Activated T-cell treated with anti-CD3 and anti-CD28 coated beads, Interleukin-2, amount 50 U/mL, for 72 hours (primary cell): ENCODE measurements around the gene ANKH. TPM values are rescaled to one million over a fixed set of nuclear protein-coding genes. Genes with fewer than 3 reads are reported as not detected.

Experiments
- ATAC-seq, 2 donors: fragments of 150-1000 bp; cut with Tn5 transposase; replicated peaks in 1 of 2; 2 replicates each; pipeline ENCODE4 v1.10.0; 2021; ENCODE audit warnings: moderate library complexity in 2 of 2, mild to moderate bottlenecking in 1 of 2
- DNase-seq, 2 donors: peaks; one replicate each; pipeline ENCODE4 v3.0.0; 2021 to 2022; ENCODE audit warnings: mixed read lengths in 1 of 2
- H3K27ac Mint-ChIP-seq: one replicate; pipeline ENCODE4 v1.8.0; 2022; ENCODE audit warnings: mild to moderate bottlenecking, moderate library complexity, mixed read lengths
- H3K27me3 Mint-ChIP-seq: one replicate; pipeline ENCODE4 v1.8.0; 2022; ENCODE audit warnings: low read depth, mixed read lengths
- H3K36me3 Mint-ChIP-seq, 2 donors: one replicate each; pipeline ENCODE4 v1.8.0; 2022; ENCODE audit warnings: mixed read lengths in 2 of 2, mild to moderate bottlenecking in 1 of 2; ENCODE audit not compliant: insufficient read depth in 2 of 2
- H3K4me1 Mint-ChIP-seq: one replicate; pipeline ENCODE4 v1.8.0; 2022; ENCODE audit warnings: low read depth, mixed read lengths
- H3K4me3 Mint-ChIP-seq, 2 donors: one replicate each; pipeline ENCODE4 v1.8.0; 2022; ENCODE audit warnings: mild to moderate bottlenecking in 2 of 2, mixed read lengths in 2 of 2, moderate library complexity in 2 of 2
- H3K9me3 Mint-ChIP-seq, 2 donors: one replicate each; pipeline ENCODE4 v1.8.0; 2022; ENCODE audit warnings: mixed read lengths in 2 of 2
- total RNA-seq, 2 donors: library from RNA; stranded (reverse); gene quantifications; one replicate each; pipeline ENCODE4 v1.2.3, GENCODE V29; 2022

Gene ANKH
- total RNA-seq, 2 donors from 2014 or later: 86.3 to 103 TPM

DNA sequence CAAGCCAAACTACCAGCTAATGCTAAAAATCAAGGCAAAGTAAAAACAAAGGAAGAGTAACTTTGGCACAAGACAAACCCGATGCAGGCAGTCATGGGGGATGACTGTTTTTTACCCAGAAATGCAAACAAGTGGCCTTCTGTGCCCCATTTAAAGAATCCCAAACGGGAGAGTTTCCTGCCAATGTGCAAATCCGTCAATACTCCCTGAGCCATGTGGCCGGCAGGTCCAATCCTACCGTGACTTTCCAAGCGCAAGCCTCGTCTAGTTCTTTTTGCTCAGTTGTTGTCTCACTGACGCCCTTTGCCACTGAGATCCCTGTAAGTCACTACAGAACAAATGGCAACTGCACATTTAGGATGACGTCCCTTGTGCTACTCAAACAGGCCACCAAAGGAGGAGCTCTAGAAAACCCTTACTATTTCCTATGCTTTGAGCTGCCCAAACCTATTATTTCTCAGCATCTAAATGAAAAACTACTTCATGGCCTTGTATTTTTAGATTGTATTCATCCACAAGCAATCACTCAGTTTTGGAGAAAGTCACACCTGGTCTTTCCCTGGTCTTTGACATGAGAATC lies 163.7 kb downstream of the ANKH start:
- peaks cover 71% of the 10 kb centered on the region for H3K4me1 Mint-ChIP-seq
- H3K9me3 Mint-ChIP-seq: no peaks in the 10 kb centered on the region
- peak overlapping the region in 1 of 2 donors; percentile 8 for H3K4me3 Mint-ChIP-seq
- no peak for DNase-seq
- H3K27ac Mint-ChIP-seq: peak overlapping the region; percentile 88
- H3K27me3 Mint-ChIP-seq: no peaks in the 10 kb centered on the region
- peaks cover 18 to 56% of the 10 kb centered on the region in 2 donors for H3K36me3 Mint-ChIP-seq
- no peak for ATAC-seq

GRCh38 chr5:14706615-14707021 lies 165.0 kb downstream of the ANKH start:
- Mint-ChIP-seq H3K27ac (peak overlapping the region; percentile 99), H3K4me1 (peaks cover 75% of the 10 kb centered on the region), H3K9me3 (no peaks in the 10 kb centered on the region), H3K36me3 (peaks cover 14 to 51% of the 10 kb centered on the region in 2 donors), H3K27me3 (no peaks in the 10 kb centered on the region), H3K4me3 (peak overlapping the region; percentile 83 to 93)
- DNase-seq (peak; percentile 36 to 54), ATAC-seq (peak; percentile 94 to 96)

GRCh38 chr5:14705556-14705955 lies 166.0 kb downstream of the ANKH start:
- ATAC-seq: no peak
- peaks cover 12 to 51% of the 10 kb centered on the region in 2 donors for H3K36me3 Mint-ChIP-seq
- no peaks in the 10 kb centered on the region for H3K27me3 Mint-ChIP-seq
- H3K27ac Mint-ChIP-seq: peak overlapping the region; percentile 99
- no peak for DNase-seq
- peaks cover 82% of the 10 kb centered on the region for H3K4me1 Mint-ChIP-seq
- peak overlapping the region in 1 of 2 donors; percentile 93 for H3K4me3 Mint-ChIP-seq
- no peaks in the 10 kb centered on the region for H3K9me3 Mint-ChIP-seq

DNA sequence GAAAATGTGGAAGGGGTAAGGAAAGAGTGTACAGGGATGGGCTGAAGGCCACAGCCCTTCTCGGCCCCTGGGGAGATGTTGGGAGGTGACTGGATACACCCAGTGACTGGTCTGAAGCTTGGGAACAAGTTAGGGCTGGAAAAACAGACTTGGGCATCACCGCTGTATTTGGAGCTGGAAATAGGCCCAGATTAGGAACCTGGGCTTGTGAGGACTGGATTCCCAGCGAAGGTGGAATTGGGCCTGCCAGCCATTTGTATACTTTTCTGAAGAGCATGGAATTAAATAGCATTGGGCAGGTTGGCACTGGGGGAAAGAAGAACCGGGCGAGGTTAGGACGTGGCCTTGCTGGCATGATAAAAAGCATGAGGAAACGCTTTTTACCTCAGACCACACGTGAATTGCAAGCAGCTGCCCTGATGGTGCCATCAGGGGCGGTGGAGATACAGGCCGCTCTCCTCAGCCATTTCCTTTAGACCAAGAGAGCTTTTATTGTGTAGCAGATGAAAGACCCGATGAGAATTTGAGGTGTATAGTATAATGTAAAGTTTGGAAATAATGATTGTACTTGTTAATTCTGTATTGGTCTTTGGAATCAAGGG lies 169.2 kb downstream of the ANKH start:
- no peaks in the 10 kb centered on the region for H3K27me3 Mint-ChIP-seq
- peaks cover 87% of the 10 kb centered on the region for H3K4me1 Mint-ChIP-seq
- DNase-seq (no peak), ATAC-seq (no peak)
- no peak overlapping the region for H3K4me3 Mint-ChIP-seq
- H3K36me3 Mint-ChIP-seq: peaks cover 14 to 44% of the 10 kb centered on the region in 2 donors
- peak overlapping the region; percentile 48 for H3K27ac Mint-ChIP-seq
- no peaks in the 10 kb centered on the region for H3K9me3 Mint-ChIP-seq

DNA sequence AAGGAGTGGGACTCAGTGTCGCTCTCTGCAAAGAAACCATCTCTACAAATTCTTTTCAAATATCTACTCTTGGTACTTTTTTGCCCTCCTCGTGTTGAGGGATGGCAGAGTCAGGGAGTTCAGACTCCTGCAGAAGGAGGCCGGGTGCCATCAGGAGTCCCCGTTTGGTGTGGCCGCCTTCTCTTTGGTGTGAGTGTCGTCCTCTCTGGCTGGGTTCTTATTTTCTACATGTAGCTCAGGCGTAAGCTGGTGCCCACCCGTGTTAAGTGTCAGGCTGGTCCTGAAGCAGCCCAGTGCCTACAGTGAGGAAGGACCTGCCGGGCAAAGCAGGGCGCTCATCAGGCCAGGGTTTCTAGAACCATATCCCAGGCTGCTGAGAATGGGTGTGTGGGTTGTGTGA lies 170.0 kb downstream of the ANKH start:
- Mint-ChIP-seq H3K27ac (peak overlapping the region; percentile 61), H3K4me3 (peak overlapping the region in 1 of 2 donors; percentile 20), H3K27me3 (no peaks in the 10 kb centered on the region), H3K36me3 (peaks cover 13 to 40% of the 10 kb centered on the region in 2 donors), H3K4me1 (peaks cover 81% of the 10 kb centered on the region), H3K9me3 (no peaks in the 10 kb centered on the region)
- ATAC-seq (no peak), DNase-seq (no peak)

DNA sequence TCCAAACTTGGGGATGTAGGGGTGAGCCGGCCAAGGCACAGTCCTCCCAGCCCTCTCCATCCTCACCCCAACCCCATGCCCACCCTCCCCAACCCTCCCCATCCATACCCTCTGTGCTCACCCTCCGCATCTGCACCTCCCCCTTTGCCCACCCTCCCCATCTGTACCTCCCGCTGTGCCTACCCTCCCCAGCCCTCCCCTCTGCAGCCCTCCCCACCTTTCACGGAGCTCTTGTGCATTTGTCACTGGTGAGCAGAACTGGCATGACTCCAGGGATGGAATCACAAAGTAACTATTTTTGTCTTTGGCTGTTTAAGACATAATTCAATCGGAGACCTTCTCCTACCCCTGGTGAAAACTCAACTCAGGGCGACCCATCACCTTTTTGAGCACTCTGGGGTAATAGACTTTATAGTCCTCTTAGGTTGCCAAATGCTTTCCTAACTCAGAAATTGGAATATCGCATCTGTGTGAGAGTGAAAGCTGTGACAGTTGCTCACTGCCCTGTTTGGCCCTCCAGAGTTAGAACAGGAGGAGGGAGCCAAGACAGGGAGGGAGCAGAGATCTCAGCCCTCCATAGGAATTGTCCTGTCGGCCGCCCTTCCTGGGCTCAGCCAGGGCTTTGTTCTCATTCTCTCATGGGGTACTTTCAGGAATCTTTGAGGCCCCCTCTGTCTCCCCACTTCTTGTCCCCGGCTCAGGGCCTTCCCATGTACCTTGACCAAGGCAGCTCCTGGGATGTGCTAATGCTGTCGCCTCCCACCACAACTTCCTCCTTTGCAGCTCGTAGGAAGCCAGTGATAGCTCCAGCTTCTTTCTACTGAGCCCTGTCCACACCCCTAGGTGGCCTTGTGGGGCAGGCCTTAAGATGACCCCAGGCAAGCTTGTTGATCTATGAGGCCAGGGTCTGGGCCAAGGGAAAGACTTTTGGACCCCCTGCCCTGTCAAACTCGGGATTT lies 170.8 kb downstream of the ANKH start:
- H3K27ac Mint-ChIP-seq: no peak overlapping the region
- H3K4me3 Mint-ChIP-seq: no peak overlapping the region
- peaks cover 14 to 45% of the 10 kb centered on the region in 2 donors for H3K36me3 Mint-ChIP-seq
- DNase-seq (no peak), ATAC-seq (no peak)
- no peaks in the 10 kb centered on the region for H3K9me3 Mint-ChIP-seq
- H3K4me1 Mint-ChIP-seq: peaks cover 81% of the 10 kb centered on the region
- H3K27me3 Mint-ChIP-seq: no peaks in the 10 kb centered on the region

DNA sequence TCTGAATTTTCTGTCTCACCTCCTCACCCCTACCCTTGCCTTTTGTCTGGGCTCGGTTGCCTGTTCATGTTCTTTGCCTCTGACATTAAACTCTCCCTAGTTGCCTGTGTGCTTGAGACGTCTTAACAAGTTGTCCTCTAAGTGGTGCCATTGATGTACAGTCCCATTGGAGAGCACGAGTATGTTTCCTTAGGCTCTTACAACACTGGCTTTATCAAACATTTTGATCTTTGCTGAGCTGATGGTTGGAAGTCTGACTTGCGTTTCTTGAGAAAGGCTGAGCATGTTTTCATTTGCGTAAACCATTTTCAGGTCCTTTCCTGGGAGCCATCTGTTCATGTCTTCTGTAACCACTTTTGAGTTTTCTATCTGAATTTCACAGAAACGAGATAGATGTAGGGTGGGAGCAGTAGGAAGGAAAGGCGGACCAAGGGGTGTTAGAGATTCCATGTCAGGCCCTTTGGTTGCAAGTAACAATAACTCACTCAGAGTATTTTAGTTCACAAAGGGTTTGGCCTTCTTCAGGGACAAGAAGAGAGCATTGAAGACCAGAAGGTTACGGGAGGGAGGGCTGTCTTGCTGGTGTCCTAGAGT lies 171.7 kb downstream of the ANKH start:
- Mint-ChIP-seq H3K27ac (peak overlapping the region; percentile 1), H3K36me3 (peaks cover 14 to 41% of the 10 kb centered on the region in 2 donors), H3K4me3 (no peak overlapping the region), H3K27me3 (no peaks in the 10 kb centered on the region), H3K9me3 (no peaks in the 10 kb centered on the region), H3K4me1 (peaks cover 73% of the 10 kb centered on the region)
- no peak for DNase-seq
- no peak for ATAC-seq

DNA sequence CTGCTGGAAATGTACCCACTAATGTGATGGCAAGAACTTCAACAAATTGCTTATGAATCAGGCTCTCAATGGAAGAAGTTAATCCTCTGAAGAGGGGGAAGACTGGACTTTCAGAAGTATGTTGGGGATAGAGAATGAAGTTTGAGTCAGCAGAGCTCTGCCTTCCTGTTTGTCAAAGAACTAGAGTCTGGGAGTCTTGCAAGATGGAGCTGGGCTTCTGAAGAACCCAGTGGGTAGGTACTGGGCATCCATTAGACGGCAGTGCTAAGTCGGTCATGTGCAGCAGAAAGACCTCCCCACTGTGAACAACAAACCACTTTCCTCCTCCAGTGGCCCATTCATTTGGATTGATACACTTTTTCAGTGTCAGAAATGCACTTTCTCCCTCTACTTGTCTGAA lies 172.4 kb downstream of the ANKH start:
- Mint-ChIP-seq H3K36me3 (peaks cover 14 to 39% of the 10 kb centered on the region in 2 donors), H3K4me3 (no peak overlapping the region), H3K9me3 (no peaks in the 10 kb centered on the region), H3K4me1 (peaks cover 65% of the 10 kb centered on the region), H3K27me3 (no peaks in the 10 kb centered on the region), H3K27ac (no peak overlapping the region)
- DNase-seq (no peak), ATAC-seq (peak in 1 of 2 donors; percentile 31)

- ATAC-seq (peak in 1 of 2 donors; percentile 14), DNase-seq (no peak)
- Mint-ChIP-seq H3K36me3 (peaks cover 13 to 38% of the 10 kb centered on the region in 2 donors), H3K4me1 (peaks cover 59% of the 10 kb centered on the region), H3K27ac (peak overlapping the region; percentile 37), H3K4me3 (no peak overlapping the region), H3K9me3 (no peaks in the 10 kb centered on the region), H3K27me3 (no peaks in the 10 kb centered on the region)
Observed at GRCh38 chr5:14698495-14698894, 173.1 kb downstream of the ANKH start.

GRCh38 chr5:14696851-14697250 lies 174.7 kb downstream of the ANKH start:
- Mint-ChIP-seq H3K9me3 (no peaks in the 10 kb centered on the region), H3K4me3 (no peak overlapping the region), H3K36me3 (peaks cover 16 to 45% of the 10 kb centered on the region in 2 donors), H3K27me3 (no peaks in the 10 kb centered on the region), H3K4me1 (peaks cover 42% of the 10 kb centered on the region), H3K27ac (peak overlapping the region; percentile 45)
- DNase-seq: no peak
- no peak for ATAC-seq

- no peak for ATAC-seq
- Mint-ChIP-seq H3K9me3 (no peaks in the 10 kb centered on the region), H3K27me3 (no peaks in the 10 kb centered on the region), H3K4me3 (no peak overlapping the region), H3K27ac (peak overlapping the region; percentile 81), H3K4me1 (peaks cover 34% of the 10 kb centered on the region), H3K36me3 (peaks cover 17 to 41% of the 10 kb centered on the region in 2 donors)
- DNase-seq: no peak
Observed at GRCh38 chr5:14696057-14696456, 175.5 kb downstream of the ANKH start.

GRCh38 chr5:14695152-14695551 lies 176.4 kb downstream of the ANKH start:
- H3K27ac Mint-ChIP-seq: no peak overlapping the region
- peaks cover 17 to 46% of the 10 kb centered on the region in 2 donors for H3K36me3 Mint-ChIP-seq
- H3K4me3 Mint-ChIP-seq: no peak overlapping the region
- no peaks in the 10 kb centered on the region for H3K27me3 Mint-ChIP-seq
- DNase-seq: no peak
- H3K9me3 Mint-ChIP-seq: no peaks in the 10 kb centered on the region
- no peak for ATAC-seq
- H3K4me1 Mint-ChIP-seq: peaks cover 31% of the 10 kb centered on the region

DNA sequence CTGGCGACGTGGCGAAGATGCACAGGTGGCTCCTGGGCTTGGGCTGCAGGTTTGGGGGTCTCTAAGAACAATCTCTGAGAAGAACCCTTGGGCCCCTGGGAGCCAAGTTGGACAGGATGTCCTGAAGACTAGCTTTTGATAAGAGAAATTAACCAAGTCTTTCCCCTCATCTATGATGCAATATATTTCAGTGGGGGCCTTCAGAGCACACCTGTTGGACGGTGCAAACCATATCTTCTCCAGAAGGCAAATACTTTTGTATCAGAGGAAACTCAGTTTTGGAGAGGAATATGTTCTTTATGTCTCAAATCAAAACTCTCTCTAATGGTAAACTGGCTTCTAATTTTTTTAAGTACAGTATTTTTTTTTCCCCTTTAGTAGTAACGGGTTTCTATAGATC lies 178.5 kb downstream of the ANKH start:
- Mint-ChIP-seq H3K36me3 (peaks cover 17 to 55% of the 10 kb centered on the region in 2 donors), H3K9me3 (no peaks in the 10 kb centered on the region), H3K27me3 (no peaks in the 10 kb centered on the region), H3K4me1 (peaks cover 11% of the 10 kb centered on the region), H3K4me3 (no peak overlapping the region), H3K27ac (no peak overlapping the region)
- no peak for DNase-seq
- no peak for ATAC-seq
